Measurements from ENCODE around the gene LRFN4. TPM values are rescaled to one million over a fixed set of nuclear protein-coding genes. Genes with fewer than 3 reads are reported as not detected.

The LRFN4 gene
- total and polyA plus RNA-seq, 2 of the 13 experiments (the other 11 are each of a cell fraction or from before 2014, with no cell fraction given) = 1.3 to 6.8 TPM

- no TSS peak for BruUV-seq (replicated peaks)
- no peaks in the 10 kb centered on the region for H3K9me3 ChIP-seq (ENCODE audit: low read length)
- H3K79me2 ChIP-seq (ENCODE audit: insufficient read depth, low read length) = no peaks in the 10 kb centered on the region
- H3K4me3 ChIP-seq (replicated peaks in 1 of 3; ENCODE audit: insufficient read depth in 1 of 3, low read depth in 2 of 3, low read length in 3 of 3) = no peak overlapping the region
- H2AFZ ChIP-seq (ENCODE audit: low read length) = no peak overlapping the region
- H3K9ac ChIP-seq (ENCODE audit: insufficient read depth, low read depth, low read length) = no peak overlapping the region
- 95% methylated on average over 14 of the region's 23 CpGs for WGBS (ENCODE audit: low lambda C conversion rate)
- H3K27me3 ChIP-seq (ENCODE audit: control insufficient read depth in 1 of 2, insufficient read depth in 2 of 2, low read length in 2 of 2) = no peaks in the 10 kb centered on the region
- H3K4me1 ChIP-seq (ENCODE audit: insufficient read depth, low read length) = peaks cover 9% of the 10 kb centered on the region
- peaks cover 5% of the 10 kb centered on the region for H4K20me1 ChIP-seq (ENCODE audit: insufficient read depth, low read length)
- ChIA-PET POLR2A (no interaction called here), CTCF (ENCODE audit: low intra/inter-chr PET ratio, low total read pairs) (no interaction called here)
- DNase-seq (ENCODE audit: low spot score) (no peak), ATAC-seq (no peak), FAIRE-seq (no peak)
- peaks cover 30 to 61% of the 10 kb centered on the region in 2 experiments; a peak in 4 of 5 replicates for H3K36me3 ChIP-seq (replicated peaks in 1 of 2; ENCODE audit: control insufficient read depth in 1 of 2, insufficient read depth in 2 of 2, low read length in 2 of 2)
- H3K4me2 ChIP-seq (ENCODE audit: low read depth, low read length) = no peak overlapping the region
- no peak overlapping the region for H3K27ac ChIP-seq (ENCODE audit: extremely low read length, insufficient read depth, low read length)
- intact Hi-C loops (cut with micrococcal nuclease; ENCODE audit: unreplicated experiment) = no loop called here
- in situ Hi-C loops (cut with HindIII; ENCODE audit: extremely low pct_ligation_motif_present, low pct_unique_long_range_greater_than_20kb) = no loop called here
- TF ChIP-seq ZNF800 (CRISPR knock-in tag; IDR thresholded peaks at IDR 0.05) (no peak), ZNF354B (CRISPR knock-in tag; IDR thresholded peaks at IDR 0.05) (no peak), LRRFIP1 (CRISPR knock-in tag; conservative IDR thresholded peaks at IDR 0.05) (no peak), ZNF761 (CRISPR knock-in tag; conservative IDR thresholded peaks at IDR 0.05) (no peak), TEAD3 (CRISPR knock-in tag; optimal IDR thresholded peaks at IDR 0.05; ENCODE audit: borderline replicate concordance) (no peak), ZBTB7B (CRISPR knock-in tag; IDR thresholded peaks at IDR 0.05) (no peak), ZNF318 (CRISPR knock-in tag; IDR thresholded peaks at IDR 0.05) (no peak), GMEB1 (CRISPR knock-in tag; IDR thresholded peaks at IDR 0.05; ENCODE audit: borderline replicate concordance) (no peak), IKZF1 (IDR thresholded peaks at IDR 0.05) (no peak), MAX (IDR thresholded peaks at IDR 0.05) (no peak), KLF11 (CRISPR knock-in tag; IDR thresholded peaks at IDR 0.05) (no peak)
Measured at GRCh38 chr11:66866007-66866406, 9.1 kb downstream of the LRFN4 start.
